Brain microvascular endothelial cell (primary cell): ENCODE results near the gene ADARB1.
A peak's percentile ranks its signal among the peaks of the same experiment; 100 is the strongest.

Experiments used
- DNase-seq: peaks from one replicate; pipeline ENCODE4 v3.0.0-alpha.2; 2020
- H3K27ac ChIP-seq: fragments of 250-450 bp; sonication (Bioruptor Pico); 2 replicates; pipeline ENCODE4 v1.5.1; 2020; ENCODE audit warnings: mild to moderate bottlenecking, moderate library complexity
- H3K27me3 ChIP-seq: fragments of 250-450 bp; sonication (Bioruptor Pico); replicated peaks from 2 replicates; pipeline ENCODE4 v1.5.1; 2020; ENCODE audit warnings: mild to moderate bottlenecking
- H3K36me3 ChIP-seq: fragments of 250-450 bp; sonication (Bioruptor Pico); replicated peaks from 2 replicates; pipeline ENCODE4 v1.5.1; 2020; ENCODE audit warnings: mild to moderate bottlenecking
- H3K4me3 ChIP-seq: 2 replicates; pipeline ENCODE4 v1.5.1; 2011; ENCODE audit warnings: low read depth, mild to moderate bottlenecking, control low read depth, low read length, moderate library complexity
- CTCF ChIP-seq: IDR thresholded peaks from 2 replicates; pipeline ENCODE4 v1.5.1; 2011; ENCODE audit warnings: low read depth, mild to moderate bottlenecking, moderate library complexity, low read length, control low read depth, inconsistent platforms; ENCODE audit errors: missing control alignments
- in situ Hi-C: cut with HindIII; loops from 2 replicates; pipeline ENCODE4 v1.10.0; 2017; ENCODE audit warnings: low sequenced_read_pairs, low pct_ligation_motif_present

ADARB1 gene

DNA sequence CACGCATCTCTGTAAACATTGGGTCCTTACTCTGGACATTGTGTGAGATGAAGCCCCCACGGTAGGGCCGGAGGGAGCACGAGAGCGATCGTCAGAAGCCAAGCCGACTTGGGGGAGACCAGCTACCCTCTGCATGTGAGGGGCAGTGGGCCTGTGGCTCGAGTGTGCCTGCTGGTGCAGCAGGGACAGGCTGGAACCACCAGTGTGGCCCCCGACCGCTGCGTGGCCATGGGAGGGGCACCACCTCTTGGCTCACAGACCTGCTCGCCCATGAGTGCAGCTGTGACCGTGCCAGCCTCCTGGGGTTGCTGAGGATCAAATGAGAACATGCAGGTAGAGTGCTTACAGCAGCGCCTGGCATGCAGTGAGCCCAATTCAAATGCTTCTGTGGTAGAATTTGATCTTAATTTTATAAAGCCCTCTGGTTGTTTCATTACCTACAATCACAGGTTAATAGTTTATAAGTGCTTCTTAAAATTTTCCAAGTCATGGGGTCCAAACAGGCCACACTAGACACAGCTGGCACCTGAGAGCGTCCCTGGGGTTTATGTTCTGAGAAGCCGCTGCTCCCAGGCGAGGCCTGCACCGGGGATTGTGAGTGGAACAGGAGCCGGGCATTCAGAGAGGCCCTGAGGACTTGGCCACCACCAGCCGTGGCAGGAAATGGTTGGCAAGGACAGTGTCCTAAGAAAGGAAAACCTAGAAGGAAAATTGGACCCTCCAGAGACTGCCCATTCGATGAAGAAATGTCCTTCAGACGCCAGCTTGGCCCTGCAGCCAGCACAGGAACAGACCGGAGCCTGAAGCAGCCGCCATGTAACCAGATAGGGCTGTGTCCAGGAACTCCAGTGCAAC lies 22.6 kb upstream of the ADARB1 start:
- no peak for DNase-seq
- H3K27me3 ChIP-seq = no peaks in the 10 kb centered on the region
- TF ChIP-seq CTCF = no peak
- in situ Hi-C loops = no loop called here
- no peak overlapping the region for H3K4me3 ChIP-seq
- H3K27ac ChIP-seq = peak overlapping the region; percentile 96
- no peaks in the 10 kb centered on the region for H3K36me3 ChIP-seq

DNA sequence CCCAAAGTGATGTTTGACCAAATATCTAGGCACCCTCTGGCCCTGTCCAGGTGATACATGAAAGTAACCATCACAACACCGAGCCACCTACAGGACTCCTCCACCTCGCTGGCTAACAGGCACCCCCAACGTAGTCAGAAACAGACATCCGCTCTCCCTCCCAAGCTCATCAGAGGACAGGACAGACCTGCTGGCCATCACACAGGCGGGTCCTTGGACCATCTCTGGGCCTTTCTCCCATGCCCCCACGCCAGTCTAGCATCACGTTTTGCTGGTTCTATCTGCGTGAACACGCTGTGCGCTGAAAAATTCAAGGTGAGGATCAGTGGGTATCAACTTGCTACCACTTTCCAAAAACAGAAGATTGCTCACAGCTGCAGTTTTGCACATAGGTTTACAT lies 21.4 kb upstream of the ADARB1 start:
- Histone ChIP-seq H3K27me3 (no peaks in the 10 kb centered on the region), H3K27ac (no peak overlapping the region), H3K4me3 (no peak overlapping the region), H3K36me3 (no peaks in the 10 kb centered on the region)
- TF ChIP-seq CTCF = no peak
- in situ Hi-C loops = no loop called here
- no peak for DNase-seq

- in situ Hi-C loops = no loop called here
- no peak for TF ChIP-seq CTCF
- Histone ChIP-seq H3K4me3 (no peak overlapping the region), H3K36me3 (no peaks in the 10 kb centered on the region), H3K27ac (no peak overlapping the region), H3K27me3 (no peaks in the 10 kb centered on the region)
- no peak for DNase-seq
Measured at GRCh38 chr21:45053561-45054226, 20.7 kb upstream of the ADARB1 start.

DNA sequence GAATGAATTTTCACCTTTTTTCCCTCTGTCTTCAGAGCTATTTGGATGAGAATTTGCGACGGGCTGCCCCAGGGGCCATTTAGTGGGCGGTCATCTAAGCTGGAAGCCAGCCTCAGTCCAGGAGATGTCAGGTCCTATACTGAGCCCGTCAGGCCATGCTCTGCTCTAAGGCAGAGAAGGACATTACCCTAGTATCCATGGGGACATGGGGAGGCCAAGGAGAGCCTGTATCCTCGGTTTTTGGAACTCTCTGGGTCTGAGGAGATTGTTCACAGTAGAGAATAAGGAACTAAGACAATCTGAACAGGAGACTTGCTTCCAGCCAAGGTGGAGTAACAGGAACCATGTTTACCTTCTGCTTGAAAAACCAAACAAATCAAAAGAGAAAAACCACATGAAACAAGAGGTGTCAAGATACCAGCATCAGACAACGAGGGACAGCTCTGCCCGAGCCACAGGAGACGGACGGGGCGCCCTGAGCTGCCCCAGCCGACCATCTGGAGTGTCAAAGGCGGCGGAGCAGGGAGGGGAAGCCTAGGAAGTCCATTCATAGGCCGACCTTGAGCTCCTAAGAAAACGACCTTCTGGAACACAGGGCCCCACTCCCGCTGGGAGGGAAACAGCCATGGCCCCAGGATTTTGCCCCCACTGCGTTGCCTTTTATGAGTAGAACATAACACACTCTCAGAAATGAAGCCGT lies 20.0 kb upstream of the ADARB1 start:
- no peak for TF ChIP-seq CTCF
- no peaks in the 10 kb centered on the region for H3K27me3 ChIP-seq
- DNase-seq = no peak

DNA sequence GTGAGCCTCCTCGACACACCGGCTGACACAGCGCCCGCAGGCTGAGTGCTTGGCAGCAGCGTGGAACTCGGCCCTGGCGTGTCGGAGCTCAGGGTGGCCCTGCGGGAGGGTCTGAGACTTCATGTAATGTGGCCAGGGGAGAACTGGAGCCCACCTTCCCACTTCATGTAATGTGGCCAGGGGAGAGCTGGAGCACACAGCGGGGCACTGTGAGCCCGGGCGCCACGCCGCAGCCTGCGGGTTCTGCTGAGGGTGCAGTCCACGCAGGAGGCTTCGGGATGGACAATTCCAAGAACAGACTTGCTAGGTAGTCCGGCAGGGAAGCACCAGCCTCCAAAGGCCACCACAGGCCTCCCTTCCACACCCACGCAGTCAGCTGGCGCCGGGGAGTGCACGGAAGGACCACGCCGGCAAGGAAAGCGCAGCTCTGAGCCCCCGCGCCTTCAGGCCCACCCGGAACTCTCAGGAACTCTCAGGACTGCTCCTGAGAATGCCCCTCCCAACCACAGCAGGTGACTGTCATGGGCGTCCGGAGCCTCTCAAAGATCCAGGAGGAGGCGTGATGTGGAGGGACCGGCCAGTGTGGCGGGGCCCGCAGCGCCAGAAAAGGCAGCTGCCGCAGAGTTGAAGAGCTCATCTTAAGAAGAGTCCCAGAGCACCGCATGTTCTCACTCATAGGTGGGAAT lies 19.3 kb upstream of the ADARB1 start:
- H3K36me3 ChIP-seq = no peaks in the 10 kb centered on the region
- in situ Hi-C loops = no loop called here
- H3K4me3 ChIP-seq = no peak overlapping the region
- no peak for TF ChIP-seq CTCF
- no peak for DNase-seq
- no peak overlapping the region for H3K27ac ChIP-seq
- no peaks in the 10 kb centered on the region for H3K27me3 ChIP-seq

More for the DNA sequence above, 20.0 kb upstream of the ADARB1 start:
- Histone ChIP-seq H3K27ac (no peak overlapping the region), H3K4me3 (no peak overlapping the region), H3K36me3 (no peaks in the 10 kb centered on the region)
- in situ Hi-C loops = no loop called here
